AG08395 (cell line): ENCODE results near the gene PHOX2A.

ENCODE experiments used
- DNase-seq: peaks from one replicate; pipeline ENCODE4 v3.0.0; 2012; ENCODE audit warnings: mixed read lengths, low spot score

PHOX2A gene

DNA sequence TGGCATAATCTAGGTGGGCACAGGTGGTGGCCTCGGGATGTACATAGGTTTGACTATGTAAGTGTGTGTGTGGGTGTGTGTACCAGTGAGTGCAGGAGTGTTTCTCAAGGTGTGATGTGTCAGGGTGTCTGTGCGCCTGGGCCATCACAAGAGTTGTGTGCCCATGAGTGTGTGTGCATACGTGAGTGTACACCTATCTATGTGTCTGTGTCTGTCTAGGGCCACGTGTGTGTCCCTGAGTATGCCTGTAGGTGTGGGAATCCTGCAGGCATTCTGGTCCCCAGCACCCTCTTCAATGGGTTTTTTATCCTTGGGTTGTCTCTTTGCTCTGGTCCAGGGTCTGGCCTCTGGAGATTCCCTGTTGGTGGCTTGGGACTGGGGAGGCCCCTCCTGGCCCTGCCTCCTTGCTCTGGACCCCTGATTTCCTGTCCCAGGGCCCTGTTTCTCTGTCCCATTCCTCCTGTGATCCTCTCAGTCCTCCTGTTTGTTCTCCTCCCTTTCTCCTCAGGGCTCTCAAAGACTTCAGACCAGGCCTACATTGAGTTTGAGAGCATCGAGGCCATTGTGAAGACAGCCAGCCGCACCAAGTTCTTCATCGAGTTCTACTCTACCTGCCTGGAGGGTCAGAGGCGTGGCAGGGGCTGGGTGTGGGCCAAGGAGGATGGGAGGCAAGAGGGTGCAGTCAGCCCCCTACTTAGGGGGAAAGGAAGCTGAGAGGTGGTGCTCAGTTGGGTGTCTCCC is 10.0 kb downstream of the PHOX2A start:
- DNase-seq: no peak

DNA sequence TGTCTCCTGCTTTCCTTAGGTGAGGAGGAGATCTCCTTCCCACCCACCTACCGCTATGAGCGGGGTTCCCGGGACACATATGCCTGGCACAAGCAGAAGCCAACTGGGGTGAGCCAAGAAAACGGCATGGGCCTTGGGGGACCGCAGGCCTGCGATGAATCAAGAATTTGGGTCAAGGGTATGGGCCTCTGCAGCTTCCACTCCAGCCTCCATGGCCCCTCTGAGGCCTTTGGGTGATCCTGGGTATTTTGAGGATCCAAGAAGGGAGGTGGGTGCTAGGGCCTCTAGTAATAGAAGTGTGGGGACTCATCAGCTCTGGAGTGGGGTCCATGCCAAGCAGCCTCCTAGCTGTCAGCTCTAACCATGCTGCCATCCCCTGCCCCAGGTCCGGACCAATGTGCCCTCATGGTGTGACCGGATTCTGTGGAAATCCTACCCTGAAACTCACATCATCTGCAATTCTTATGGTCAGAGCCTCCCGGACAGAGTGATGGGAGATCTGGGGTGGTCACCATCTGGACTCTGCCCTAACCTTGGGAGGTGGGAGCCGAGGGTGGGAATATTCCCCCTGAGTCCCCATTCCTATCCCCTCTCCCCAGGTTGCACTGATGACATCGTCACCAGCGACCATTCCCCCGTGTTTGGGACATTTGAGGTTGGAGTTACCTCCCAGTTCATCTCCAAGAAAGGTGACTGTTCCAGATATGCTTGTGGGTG is 10.8 kb downstream of the PHOX2A start:
- no peak for DNase-seq

DNA sequence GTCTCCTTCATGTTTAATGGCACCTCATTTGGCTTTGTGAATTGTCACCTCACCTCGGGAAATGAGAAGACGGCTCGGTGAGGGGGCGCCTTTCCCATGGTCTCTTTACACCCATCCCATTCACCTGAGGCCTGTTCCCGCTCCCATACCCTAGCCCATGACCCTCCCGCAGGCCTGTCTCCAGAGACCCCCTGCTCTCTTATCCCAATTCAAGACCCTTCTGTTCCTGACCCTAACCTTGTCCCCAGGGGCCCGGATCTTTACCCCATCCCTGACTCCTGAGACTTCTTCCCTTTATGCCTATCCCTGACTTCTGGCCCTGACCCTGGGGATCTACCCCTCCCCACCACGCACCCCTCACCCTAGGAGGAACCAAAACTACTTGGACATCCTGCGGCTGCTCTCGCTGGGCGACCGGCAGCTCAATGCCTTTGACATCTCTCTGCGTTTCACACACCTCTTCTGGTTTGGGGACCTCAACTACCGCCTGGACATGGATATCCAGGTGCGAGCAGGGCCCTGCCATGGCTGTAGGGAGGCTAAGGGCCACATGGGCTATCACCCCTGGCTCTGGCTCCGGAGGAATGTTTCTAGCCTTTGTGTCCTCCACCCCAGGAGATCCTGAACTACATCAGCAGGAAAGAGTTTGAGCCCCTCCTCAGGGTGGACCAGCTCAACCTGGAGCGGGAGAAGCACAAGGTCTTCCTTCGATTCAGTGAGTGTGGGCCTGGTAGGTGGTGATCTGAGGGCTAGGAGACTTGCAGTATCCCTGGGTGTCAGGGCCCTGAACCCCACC is 11.5 kb downstream of the PHOX2A start:
- DNase-seq: no peak

DNA sequence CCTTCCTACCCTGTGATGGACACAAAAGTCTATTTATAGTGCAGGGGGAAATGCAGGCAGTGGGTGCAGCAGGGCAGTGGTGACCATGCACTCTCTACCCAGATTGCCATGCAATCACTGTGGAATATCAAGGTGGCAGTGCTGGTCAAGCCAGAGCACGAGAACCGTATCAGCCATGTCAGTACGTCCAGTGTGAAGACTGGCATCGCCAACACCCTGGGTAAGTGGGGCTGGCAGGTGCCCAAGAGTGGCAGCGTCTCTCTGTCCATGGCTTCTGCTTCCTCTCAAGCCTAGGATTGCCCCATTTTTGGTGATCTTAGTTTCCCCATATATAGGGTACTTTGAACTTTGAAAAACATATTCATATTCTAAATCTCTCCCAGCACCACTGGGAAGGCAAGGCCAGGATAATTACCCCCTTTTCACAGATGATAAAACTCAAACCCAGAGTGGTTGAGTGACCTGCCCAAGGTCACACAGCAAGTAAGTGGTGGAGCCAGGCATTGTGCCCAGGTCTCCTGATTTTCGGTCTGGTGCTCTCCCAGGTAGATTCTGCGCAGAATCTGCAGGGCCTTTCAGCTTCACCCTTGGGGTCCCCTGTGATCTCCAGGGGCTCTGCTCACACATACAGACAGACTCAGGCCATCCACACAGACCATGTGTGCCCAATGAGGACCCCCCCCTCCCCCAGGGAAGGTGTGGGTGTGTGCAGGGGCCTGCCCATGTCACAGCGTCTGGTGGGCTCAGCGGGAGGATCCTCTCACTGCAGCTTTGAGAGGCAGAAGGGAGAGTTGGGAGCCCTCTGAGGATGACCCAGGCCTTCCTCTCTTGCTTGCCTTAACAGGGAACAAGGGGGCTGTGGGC is 12.3 kb downstream of the PHOX2A start:
- DNase-seq: no peak

DNA sequence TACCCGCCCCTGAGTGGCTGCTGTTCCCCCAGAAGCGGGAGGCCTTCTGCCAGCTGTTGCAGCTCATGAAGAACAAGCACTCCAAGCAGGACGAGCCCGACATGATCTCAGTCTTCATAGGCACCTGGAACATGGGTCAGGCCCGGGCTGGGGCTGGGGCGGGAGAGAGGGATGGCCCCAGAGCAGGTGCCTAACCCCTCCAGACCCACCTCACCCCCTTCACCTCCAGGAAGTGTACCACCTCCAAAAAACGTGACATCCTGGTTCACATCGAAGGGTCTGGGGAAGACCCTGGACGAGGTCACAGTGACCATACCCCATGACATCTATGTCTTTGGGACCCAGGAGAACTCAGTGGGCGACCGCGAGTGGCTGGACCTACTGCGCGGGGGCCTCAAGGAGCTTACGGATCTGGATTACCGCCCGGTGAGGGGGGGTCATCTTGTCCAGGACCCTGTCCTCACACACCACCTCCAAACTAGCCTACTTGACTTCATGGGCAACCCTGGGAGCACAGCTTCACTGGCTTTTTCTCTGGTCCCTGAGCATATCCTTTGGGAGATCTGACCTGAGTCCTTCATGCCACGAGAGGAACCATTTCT is 13.1 kb downstream of the PHOX2A start:
- no peak for DNase-seq

DNA sequence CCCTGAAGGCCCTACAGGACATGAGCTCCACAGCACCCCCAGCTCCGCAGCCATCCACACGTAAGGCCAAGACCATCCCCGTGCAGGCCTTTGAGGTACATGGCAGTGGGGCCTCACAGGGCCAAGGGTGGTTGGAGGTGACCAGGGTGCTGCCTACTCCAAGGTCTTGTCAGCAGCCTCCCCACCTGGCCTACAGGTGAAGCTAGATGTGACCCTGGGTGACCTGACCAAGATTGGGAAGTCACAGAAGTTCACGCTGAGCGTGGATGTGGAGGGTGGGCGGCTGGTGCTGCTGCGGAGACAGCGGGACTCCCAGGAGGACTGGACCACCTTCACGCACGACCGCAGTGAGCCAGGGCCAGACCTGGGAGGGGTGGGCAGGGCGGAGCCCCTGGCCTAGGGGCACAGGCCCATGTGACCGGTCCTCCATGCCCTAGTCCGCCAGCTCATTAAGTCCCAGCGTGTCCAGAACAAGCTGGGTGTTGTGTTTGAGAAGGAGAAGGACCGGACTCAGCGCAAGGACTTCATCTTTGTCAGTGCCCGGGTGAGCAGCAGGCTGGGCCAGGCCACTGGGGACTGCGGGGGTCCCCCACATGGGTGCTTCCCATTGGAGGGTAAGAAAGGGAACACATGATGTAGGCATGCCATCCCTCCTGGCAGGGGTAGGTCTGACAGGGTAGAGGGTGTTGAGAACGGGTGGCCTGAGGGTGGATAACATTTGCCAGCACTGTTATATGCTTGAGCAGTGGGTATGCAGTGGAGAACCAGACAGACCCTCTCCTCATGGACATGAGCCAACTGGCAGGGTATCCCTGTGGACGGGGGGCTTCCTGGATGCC is 13.8 kb downstream of the PHOX2A start:
- DNase-seq: no peak

DNA sequence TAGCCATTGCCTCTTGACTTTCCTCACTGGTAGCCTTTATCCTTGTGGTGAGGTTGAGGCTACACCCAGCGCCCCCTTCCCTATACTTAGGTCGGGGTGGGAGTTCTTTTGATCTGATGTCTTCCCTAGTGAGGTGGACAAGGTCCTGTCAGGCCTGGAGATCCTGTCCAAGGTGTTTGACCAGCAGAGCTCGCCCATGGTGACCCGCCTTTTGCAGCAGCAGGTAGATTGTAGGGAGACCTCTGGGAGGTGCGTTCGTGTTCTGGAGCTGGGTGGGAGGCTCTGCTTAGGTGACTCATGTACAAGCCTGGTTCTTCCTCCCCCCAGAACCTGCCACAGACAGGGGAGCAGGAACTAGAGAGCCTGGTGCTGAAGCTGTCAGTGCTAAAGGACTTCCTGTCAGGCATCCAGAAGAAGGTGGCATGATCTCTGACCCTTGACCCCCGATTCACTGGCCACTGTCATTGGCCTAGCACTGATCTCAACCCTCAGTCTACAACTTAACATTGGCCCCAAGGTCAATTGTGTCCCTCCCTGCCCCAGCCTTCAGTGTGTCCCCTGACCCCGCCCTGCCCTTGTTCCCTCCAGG is 14.5 kb downstream of the PHOX2A start:
- DNase-seq: no peak

DNA sequence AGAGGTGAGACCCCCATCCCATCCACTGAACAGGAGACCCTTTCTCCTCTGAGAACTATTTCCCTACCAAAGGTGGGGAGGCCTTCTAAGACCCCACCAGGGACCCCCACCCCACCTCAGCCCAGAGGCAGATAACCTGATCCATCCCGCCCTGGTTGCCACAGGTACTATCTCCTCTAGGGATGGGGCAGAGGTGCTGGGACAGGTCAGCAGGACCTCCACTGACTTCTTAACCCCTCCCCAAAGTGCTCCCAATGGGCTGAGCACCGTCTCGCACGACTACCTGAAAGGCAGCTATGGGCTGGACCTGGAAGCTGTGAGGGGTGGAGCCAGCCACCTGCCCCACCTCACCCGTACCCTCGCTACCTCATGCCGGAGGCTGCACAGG is 15.1 kb downstream of the PHOX2A start:
- no peak for DNase-seq

DNA sequence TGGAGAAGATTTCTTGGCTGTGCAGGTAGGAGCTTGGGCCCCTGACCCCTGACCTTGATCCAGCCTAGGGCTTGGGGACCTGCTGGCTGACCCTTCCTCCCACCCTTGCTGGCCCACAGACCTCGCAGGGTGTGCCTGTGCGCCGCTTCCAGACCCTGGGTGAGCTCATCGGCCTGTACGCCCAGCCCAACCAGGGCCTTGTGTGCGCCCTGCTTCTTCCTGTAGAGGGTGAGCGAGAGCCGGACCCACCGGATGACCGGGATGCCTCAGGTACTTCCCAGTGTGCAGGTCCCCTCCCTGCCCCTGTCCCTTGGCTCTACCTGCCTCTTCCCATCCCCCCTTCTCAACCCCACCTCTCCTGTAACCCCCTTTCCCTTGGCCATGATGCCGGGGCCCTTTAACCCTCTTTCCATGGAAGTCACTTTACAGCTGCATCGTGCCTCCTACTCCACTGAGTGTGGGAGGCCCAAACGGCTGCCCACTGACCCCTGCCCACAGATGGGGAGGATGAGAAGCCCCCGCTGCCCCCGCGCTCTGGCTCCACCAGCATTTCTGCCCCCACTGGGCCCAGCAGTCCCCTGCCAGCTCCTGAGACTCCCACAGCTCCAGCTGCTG is 15.6 kb downstream of the PHOX2A start:
- DNase-seq: no peak

DNA sequence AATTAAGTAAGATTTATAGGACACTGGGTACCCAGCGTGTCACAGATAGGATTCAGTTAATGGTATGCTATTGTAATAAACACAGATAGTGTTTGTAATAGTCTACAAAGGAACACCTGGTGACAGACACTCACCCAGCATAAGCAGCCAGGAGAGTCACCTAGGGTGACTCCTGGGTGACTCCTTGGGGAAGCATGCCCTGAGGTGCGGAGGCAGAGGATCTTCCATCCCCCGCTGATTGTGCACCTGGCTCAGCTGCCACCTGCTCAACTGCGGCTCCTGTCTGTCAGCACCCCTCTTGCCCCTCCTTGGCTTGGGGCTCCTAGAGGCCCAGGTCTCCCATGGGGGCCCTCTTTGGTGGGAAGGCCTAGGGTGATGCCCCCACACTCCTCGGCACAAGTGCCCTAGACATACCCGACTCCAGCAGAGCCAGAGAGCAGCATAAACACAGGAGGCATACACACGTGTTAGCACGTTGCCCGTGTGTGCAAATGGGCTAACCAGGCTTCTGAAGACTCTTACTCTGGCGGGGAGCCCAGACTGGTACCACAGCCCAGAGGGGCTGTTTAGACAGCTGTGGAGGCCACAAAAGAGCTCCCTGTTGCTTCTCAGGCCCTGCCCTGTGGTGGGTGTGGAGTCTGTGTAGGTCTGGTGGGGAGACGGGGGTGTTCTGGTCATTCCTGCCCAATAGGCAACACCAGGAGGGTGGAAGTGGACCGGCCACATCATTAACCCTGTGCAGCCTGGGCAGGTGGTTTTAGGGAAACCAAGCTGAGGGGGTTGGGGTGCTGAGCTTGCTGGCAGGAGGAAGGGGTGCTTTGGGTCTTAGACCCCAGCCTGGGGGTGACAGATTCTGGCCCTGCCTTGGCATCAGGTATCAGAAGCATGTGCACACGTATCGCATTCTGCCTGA is 16.4 kb downstream of the PHOX2A start:
- no peak for DNase-seq

DNA sequence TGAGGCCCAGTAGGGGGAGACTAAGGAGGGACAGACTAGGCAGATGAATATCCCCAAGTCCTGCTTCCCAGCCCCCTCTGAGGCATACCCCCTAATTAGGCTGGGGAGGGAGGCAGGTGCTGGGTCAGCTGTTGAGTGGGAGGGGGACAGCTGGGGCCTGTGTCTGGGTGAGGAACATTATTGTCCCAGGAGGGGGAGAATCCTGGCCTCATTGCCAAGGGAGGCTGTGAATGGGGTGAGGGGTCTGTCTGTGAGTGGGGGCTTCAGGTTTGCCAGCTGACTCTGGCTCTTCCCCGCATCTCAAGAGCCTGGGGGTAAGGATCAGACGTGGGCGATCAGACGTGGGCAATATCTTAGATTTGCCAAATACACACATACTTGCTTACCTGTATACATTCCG is 17.3 kb downstream of the PHOX2A start:
- DNase-seq: no peak

DNA sequence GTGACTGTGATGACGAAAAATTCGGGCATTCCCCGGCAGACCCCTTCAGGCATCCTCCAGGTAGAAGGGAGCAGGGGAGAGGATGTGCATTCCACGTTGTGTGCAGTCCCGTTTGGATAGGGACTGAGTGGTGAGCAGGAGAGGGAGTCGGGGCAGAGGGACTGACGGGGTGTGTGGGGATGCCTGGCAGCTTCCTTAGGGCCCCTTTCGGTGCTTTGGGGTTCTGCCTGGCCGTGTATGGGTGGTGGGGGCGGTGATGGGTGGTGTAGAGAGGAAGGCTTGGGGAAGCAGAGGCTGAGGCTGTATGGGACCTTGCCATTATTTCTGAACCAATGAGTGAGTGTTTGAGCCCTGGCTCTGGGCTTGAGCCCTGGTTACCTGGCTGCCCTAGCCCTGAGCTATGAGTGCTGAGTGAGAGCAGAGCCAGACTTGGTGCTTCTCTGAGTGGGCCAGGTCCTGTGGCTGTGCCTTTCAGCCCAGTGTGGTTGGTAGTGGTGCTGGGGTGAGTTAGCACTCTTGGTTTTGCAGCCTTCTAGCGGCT is 18.5 kb downstream of the PHOX2A start:
- DNase-seq: no peak

DNA sequence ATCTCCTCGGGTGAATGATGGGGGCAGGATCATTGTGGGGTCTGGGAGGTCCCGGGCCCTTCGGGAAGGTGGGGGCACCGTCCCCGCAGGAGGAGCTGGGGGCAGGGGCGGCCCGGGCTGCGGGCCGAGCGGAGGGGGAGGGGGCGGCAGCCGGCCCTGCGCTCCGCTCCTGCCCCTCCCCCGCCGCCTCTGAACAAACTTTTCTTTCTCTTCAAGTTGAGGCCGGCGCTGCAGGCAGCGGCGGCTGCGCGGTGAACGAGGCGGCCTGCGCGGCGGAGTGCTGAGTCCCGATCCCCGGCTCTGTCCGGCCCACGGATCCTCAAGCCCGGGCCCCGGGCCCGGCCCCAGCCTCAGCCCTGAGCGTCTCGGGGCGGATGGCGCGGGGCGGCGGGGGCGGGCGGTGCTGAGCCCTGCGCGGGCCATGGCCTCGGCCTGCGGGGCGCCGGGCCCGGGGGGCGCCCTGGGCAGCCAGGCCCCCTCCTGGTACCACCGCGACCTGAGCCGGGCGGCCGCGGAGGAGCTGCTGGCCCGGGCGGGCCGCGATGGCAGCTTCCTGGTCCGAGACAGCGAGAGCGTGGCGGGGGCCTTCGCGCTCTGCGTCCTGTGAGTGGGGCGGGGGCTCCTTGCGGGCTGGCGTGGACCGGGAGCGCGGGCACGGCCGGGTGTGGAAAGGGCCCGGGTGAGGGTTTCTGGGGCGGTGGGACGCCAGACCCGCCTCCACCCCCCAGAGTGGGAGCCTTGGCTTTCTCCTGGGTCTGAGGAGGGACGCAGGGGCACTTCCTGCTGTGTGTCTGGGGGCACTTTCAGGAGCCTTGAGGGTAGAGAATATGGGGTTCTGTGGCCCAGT is 19.2 kb downstream of the PHOX2A start, which contains the start of gene INPPL1:
Gene INPPL1 (plus strand): TSS at position 204 of the 847 bp plus-strand sequence. CDS start 218 bp downstream, at position 422.
- peak; percentile 22 for DNase-seq

DNA sequence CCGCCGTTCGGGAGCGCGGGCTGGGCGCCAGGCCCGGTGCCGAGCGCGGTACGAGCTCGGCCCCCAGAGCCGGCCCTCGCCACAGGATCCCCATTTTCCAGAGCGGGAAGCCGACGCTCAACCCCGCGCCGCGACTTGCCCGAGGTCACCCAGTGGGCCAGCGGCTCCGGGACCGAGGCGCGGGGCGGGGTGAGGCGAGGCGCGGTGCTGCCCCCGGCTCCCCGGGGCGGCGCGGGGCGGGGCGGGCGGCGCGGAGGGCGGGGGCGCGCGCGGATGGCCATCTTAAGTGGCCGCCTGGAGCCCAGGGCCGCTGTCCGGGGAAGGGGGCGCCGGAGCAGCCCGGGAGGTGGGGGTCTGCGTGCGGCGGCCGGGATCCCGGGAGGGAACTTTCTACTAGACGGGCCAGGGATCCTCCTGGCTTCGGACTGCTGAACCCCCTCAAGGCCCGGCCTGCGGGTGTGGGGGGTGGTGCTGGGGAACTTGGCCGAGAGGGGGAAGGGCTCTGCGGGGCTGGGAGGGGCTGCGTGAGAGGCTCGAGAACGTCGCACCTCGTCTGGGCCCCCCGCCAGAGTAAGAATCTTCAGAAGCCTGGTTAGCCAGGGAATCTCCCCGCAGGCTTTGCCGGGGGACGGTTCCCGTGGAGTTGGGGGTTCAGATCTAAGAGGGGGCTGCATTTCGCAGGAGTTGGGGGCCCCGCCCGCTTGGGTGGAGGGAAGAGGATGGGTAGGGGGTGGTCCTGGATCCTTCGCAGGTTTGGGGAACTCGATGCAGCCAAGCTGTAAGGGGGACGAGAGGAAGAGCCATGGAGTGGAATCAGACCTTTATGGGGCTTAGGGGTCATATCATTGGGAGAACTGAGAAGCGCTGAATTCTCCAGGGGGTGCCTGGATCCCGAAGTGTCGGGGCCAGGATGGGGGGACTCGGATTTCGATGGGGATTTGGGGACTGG is 20.1 kb downstream of the PHOX2A start:
- peak; percentile 69 for DNase-seq

DNA sequence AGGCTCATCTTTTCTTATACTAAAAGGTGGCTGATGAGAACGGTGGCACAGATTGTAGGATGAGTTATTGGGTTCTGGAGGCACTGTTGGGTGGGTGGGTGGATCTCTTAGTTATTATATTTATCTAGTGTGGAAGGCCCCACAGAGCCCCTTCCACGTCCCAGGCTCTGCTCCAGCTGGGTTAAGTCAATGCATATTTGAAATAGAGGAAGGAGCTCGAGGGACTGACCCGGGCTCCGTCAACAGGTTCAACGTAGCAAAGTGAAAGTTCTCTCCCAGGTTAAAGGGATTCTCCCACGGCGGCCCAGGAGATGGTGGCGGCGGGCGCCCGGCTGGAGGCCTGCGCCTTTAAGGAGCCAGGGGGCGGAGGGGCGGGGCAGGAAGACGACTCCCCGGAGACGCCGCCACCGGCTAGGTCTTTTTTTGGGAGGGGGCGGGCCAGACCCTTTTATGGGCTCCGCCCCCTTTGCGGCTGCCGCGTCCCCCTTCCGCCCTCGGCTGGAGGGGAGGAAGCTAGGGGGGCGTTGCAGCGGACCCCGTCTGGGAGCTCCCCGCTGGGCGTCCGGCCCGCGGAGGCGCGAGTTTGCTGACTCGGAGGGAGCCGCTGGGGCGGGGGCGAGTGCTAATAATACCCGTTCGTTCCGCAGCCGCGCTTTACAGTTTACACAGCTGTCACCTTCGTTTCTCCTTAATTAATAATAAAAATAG is 20.9 kb downstream of the PHOX2A start:
- DNase-seq: peak; percentile 86
